Measurements from ENCODE around the gene FHOD1.

GRCh38 chr16:67227567-67227921, 19.7 kb downstream of the FHOD1 start:
- TF ChIP-seq, protein P1, sequence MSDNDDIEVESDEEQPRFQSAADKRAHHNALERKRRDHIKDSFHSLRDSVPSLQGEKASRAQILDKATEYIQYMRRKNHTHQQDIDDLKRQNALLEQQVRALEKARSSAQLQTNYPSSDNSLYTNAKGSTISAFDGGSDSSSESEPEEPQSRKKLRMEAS (IDR thresholded peaks at IDR 0.05): no peak
- TF ChIP-seq RCOR1 (IDR thresholded peaks at IDR 0.05; ENCODE audit: low read depth, low read length): no peak
